CD1c-positive myeloid dendritic cell (primary cell): Measurements from ENCODE around the gene PARVG.

ENCODE experiments used
- DNase-seq: peaks from one replicate; pipeline ENCODE4 v3.0.0-alpha.2; 2016; ENCODE audit errors: extremely low spot score

Gene PARVG

GRCh38 chr22:44196731-44197131 is 16.0 kb downstream of the PARVG start:
- DNase-seq: no peak

- no peak for DNase-seq
These were observed 16.5 kb downstream of the PARVG start for GRCh38 chr22:44197271-44197670.

DNA sequence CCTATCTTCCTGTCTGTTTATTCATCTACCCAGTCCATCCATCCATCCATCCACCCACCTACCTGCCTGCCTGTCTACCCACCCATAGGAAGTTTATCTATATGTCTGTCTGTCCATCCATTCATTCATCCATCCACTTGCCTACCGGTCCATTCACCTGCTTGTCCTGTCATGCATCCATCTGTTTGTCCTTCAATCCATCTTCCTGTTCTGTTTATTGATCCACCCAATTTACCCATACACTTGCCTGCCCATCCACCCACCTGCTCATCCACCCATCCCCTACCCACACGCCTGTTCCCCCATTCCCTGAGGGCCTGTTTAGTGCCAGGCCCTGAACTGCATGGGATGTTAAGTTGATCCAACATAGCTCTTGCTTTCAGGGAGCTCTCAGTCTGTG is 18.4 kb downstream of the PARVG start:
- DNase-seq: no peak

GRCh38 chr22:44199866-44200265 is 19.1 kb downstream of the PARVG start:
- DNase-seq: no peak

- DNase-seq: no peak
These were observed 19.7 kb downstream of the PARVG start for GRCh38 chr22:44200451-44200850.

DNA sequence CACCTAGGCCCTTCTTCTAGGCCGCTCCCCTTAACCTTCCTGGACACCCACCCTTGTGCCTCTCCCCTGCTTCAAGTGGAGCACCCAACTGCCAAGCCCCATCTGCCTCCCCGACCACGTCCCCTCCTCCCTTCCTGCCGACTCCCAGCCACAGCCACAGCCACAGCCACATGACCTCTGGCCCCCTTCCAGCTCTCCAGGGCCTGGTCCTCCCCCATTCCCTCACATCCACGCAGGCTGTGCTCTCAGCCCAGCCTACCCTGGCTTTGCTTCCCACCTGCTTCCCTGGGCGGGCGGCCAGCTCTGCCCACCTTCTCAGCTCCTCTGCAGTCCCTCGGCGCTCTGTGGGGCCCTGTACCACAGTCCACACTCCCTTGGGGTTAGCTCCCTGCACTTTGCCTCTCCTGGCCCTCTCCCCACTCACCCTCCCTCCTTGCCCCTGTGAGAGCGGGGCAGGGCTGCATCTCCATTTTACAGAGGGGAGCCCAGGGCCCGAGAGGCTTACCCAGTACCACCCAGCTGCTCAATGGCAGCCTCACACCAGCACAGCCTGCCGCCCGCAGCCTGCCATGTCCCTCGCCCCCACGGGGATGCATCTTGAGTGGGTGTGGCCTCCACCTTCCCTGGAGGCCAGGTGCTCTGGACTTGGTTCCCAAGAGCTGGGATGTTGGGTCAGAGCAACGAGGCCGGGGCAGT is 20.3 kb downstream of the PARVG start:
- no peak for DNase-seq

GRCh38 chr22:44201665-44202064 is 20.9 kb downstream of the PARVG start:
- DNase-seq: no peak

GRCh38 chr22:44202261-44202789 is 21.6 kb downstream of the PARVG start:
- no peak for DNase-seq

DNA sequence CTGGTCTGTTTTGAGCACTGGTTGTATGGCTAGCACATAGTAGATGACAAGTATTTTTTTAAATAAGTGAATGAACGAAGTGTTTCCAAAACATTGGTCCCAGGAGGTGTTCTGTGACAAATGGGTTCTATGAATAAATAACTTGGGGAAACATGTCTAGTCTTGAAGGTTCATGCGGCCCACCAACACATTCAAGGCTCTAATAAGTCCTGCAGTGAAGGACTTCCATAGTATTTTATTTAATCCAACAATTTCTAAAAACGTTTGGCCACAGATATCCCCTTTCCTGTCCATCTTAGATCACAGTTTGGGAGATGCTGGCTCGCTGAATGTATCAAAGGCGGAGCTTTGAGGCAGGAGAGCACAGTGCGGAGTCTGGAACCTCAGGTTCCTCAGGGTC is 22.5 kb downstream of the PARVG start:
- no peak for DNase-seq

- DNase-seq: no peak
These were observed 24.2 kb downstream of the PARVG start for GRCh38 chr22:44204739-44205515.

DNA sequence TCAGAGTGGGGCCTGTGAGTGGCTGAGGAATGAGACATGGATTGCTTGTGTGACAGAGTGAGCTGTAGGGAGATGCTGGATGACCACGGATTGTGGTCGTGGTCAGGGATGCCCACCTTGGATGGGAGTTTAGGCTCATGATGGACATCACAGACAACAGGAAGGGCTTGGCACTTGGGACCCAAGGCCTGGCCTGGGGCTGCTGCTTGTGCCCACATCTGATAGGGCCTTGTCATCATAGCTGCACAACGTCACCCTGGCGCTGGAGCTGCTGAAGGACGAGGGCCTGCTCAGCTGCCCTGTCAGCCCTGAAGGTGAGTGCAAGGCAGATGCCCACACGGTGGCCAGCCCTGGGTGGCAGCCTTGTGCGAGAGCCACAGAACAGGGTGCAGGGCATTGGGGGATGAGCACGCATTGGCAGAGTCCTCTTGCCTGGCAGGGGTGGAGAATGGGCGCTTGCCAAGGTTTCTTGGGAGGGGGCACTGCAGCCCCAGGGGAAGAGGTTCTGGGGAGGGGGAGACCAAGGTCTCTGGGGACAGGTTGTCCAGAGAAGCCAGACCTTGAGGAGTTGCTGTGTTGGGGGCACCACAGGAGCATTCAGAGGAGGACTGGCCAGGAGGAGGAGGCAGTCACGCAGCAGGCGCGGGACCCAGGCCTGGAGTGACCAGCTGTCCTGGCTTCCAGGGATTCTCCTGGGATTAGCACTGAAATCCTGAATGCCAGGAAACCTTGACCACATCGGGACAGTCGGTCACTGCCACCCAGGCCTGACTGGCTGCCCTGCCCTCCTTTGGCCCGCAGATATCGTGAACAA is 25.0 kb downstream of the PARVG start:
- no peak for DNase-seq

DNA sequence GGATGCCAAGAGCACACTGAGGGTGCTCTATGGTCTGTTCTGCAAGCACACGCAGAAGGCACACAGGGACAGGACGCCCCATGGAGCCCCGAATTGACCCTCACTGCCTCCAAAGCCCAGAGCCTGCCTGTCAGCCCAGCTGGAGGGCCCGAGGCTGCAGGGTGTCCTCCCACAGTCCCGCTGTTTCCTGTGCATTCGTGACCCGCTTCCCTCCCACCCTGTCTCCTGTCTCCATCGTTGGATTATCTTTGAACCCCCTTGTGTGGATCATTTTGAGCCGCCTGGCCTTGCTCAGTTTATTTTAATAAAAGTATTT is 25.6 kb downstream of the PARVG start:
- no peak for DNase-seq

DNA sequence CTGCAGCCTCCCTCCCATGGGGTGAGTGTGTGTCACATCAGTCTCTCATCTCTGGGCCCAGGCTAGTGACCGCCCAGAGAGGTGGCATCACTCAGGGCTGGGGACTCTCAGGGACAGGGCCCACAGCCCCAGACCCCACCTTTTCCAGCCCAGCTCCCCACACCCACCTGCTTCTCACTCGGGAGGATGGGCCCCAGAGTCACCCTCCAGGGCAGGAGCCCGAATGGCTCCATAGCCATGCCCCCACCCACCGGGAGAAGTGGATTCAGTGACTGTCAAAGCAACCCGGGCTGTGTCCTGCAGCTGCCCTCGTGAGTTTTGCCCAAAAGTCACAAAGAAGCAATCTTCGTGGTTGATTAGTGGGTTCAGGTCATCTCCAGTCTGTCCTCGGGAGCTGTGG is 26.0 kb downstream of the PARVG start:
- no peak for DNase-seq

GRCh38 chr22:44207173-44207980 is 26.7 kb downstream of the PARVG start:
- DNase-seq: no peak

- DNase-seq: no peak
These were observed 27.2 kb downstream of the PARVG start for GRCh38 chr22:44207981-44208317.

DNA sequence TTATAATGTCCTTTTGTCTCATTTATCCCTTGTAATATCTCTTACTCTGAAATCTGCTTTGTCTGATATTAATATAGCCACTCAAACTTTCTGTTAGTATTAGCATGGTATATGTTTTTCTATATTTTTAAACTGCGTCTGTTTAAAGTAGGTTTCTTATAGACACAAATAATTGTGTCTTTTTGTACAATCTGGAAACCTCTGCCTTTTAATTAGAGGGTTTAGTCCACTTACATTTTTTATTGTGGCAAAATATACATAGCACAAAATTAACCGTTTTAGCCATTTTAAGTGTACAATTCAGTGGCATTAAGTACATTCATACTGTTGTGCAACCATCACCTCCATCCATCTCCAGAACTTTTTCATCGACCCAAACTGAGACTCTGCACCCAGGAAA is 28.6 kb downstream of the PARVG start:
- DNase-seq: no peak

GRCh38 chr22:44210722-44211121 is 30.0 kb downstream of the PARVG start:
- DNase-seq: no peak

DNA sequence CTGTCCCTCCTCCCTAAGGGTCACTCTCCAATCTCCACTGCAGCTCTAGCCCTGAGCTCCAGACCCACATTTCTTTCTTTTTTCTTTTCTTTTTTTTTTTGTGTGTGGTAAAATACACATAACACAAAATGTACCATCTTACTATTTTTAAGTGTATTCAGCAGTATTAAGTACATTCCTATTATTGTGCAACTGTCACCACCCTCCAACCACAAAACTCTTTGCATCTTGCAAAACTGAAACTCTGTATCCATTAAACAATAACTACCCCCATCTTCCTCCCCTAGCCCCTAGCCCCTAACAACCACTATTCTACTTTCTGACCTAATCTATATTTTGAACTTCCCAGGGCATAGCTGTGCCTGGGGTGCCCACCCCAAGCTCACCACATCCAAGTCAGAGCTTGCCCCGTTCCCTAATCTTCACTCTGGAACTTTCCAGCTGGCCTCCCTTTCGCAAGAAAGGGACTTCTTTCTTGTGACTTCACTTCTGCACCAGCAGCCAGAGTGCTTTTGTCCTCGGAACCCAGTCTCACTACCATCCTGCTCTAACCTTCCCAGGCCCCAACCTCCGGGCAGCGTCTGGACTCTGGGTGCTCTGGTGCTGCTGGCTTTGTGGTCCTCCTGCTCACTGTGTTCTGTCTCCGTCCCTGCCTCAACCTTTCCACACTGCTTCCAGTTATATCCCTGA is 30.7 kb downstream of the PARVG start:
- no peak for DNase-seq

GRCh38 chr22:44211946-44212930 is 31.5 kb downstream of the PARVG start:
- no peak for DNase-seq

DNA sequence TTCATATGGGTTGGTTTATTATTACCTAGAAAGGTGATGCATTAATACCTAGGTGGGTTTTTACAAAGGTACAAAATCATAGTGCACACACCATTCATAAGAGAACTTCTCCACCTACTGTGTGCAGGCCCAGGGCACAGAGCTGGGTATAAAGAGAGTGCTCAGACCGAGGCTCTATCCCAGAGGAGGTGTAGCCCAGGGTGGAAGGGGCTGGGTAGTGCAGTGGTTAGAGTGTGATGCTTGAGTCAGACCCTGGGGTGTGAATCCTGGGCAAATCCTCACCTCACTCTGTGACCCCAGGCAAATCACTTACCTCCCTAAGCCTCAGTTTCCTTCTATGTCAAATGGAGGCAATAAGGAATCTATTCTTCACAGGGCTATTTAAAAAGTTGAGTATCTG is 32.2 kb downstream of the PARVG start:
- DNase-seq: no peak
